HG02588 (cell line): Measurements from ENCODE around the gene SEMA4B.
"Not testable (repeated sequence)": the region's sequence is repeated elsewhere in the genome, so short reads cannot be mapped to it uniquely, and the experiment has no call there.

Experiments used
- ATAC-seq: cut with Tn5 transposase; IDR thresholded peaks from one replicate; pipeline ENCODE4 v1.9.1; 2021; ENCODE audit warnings: mild to moderate bottlenecking, moderate library complexity; ENCODE audit not compliant: unreplicated experiment

Gene SEMA4B

DNA sequence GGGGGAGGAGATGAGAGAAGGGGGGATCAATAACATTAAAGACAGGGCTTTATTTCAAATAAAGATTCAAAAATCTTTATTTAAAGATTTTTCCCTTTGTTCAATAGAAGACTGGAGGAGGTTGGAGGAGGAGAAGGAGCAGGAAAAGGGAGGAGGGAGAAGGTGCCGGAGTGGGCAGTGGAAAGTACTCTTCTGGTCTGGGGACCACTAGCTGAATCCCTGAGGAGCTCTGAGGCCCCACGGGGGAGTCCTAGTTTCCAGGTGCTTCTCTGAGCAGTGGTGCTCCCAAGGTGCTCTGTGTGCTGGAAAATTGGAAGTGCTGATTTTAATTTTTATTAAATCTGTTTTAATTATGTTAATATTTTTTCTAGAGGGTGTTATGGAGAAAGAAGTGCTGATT is 19.4 kb upstream of the SEMA4B start:
- no peak for ATAC-seq

DNA sequence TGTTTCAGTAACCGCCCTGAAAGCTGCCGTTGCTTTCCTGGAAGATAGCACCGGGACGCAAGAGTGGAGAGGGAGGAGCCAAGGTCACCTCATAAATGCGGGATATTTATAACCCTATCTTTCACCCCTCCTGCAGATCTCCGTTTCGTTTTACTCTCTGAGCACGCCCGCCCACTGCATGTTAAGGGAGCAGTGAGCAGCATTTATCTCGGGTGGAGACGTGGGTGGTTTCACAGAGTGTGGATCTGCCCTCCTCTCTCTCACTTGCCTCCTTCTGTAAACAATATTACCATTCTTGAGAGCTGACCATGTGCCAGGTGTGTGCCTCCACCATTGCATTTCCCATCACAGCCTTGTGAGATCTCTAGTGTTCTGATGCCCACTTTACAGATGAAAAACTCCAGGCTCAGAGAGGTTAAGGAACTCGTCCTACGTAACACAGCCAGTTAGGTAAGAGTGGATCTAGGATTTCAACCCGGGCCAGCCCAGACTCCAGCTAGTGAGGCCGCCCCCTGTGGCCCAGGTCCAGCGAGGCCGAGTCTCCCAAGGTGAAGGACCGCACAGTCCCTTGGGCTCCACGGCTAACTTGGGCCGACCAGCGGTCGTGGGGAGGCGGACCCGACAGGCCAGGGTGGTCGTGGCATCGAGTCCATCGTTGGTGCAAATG is 16.9 kb upstream of the SEMA4B start:
- peak; percentile 56 for ATAC-seq

DNA sequence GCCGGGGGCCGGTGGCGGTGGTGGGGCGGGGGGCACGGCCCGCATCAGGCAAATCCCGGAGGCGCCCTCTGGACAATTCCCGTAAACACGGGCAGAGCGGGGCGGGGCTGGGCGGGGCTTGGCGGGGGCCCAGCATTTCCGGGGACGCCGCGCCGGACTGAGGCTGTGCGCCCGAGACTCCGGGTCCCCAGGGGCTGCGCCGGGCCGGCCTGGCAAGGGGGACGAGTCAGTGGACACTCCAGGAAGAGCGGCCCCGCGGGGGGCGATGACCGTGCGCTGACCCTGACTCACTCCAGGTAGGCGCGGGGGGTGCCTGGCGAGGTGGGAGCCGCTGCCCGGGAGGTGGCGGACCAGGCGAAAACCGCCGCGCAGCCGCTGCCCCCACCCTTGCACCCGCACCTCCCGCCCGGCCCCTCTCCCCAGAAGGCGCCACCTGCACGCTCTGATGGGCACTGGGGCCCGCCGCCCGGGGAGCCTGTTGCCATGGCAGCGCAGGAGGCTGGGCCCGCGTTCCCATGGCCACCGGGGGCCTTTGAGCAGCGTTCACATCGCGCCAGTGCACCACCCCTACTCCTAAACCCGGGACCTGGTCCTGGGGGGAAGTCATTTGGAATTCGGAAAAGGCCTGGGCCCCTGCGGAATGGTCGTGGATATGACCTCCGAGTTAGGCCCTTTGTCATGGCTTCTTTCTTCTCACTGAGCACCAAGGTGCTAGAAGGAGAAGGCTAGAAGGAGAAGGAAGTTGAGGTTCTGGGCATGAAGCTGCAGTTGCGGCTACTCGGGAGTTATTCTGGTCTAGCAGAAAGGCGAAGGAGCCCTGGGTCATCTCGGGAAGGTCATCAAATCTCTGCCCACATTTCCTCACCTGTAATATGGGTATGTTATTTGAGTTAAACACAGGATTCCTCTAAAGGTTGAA is 16.1 kb upstream of the SEMA4B start:
- peak; percentile 69 for ATAC-seq

DNA sequence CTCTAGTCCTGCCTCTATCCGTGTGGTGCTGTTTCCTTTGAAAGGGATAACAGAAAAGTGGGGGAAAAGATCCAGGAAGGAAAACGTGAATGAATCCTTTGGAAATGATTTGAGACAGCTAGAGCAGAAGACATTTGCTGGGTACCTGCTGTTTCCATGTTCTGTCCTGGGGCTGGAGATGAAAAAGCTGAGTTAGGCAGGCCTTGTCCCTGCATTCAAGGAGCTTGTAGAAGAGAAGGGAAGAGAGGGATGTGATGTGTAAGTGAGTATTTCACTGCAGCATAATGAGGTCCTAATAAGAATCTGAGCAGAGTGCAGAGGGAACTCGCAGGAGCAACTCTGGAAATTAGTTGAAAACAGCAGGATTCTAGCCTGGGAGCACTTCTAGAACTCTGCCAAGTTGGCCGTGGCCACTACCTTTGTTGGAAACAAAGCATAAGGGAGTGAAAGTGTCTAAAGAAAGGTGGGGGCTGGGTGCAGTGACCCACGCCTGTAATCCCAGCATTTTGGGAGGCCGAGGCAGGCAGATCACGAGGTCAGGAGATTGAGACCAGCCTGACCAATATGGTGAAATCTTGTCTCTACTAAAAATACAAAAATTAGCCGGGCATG is 13.8 kb upstream of the SEMA4B start:
- no peak for ATAC-seq

DNA sequence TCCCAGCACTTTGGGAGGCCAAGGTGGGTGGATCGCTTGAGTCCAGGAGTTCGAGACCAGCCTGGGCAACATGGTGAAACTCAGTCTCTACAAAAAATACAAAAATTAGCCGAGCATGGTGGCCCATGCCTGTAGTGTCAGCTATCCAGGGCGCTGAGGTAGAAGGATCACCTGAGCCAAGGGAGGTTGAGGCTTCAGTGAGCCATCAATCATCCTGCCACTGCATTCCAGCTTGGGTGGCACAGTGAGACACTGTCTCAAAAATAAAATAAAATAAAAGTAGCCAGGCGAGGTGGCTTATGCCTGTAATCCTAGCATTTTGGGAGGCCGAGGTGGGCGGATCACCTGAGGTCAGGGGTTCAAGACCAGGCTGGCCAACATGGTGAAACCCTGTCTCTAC is 13.1 kb upstream of the SEMA4B start:
- ATAC-seq: not testable (repeated sequence)

DNA sequence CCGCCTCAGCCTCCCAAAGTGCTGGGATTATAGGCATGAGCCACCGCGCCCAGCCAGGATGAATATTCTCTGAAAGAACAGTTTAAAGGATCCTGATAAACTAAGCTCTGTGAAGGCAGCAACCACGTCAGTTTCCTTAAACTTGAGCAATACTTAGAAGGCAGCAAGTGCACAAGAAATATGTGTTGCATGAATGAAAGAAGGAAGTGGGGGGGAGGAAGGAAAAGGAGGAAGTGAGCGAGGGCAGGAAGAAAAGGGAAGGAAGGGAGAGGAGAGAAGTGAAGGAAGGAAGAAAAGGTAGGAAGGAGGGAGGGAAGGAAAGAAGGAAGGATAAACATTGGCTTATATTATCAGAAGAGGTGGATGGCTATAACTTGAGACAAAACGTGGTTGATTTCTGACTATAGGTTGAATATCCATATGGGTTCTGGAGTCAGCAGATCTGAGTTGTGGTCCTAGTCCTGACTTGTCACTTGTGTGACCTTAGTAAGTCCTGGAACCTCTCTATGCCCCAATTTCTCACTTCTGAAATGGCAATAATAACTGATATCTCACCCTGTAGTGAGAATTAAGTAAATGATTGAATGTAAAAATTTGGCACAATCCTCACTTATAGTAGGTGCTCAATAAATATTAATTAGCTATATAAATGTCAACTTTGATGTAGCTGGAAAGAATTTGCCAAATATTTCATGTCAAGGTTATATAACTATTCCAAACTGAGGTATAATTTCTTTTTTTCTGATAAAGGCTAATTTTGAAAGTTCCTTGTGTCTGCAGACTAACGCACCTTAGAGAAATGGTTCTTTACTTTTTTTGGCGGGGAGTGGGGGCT is 12.0 kb upstream of the SEMA4B start:
- no peak for ATAC-seq

DNA sequence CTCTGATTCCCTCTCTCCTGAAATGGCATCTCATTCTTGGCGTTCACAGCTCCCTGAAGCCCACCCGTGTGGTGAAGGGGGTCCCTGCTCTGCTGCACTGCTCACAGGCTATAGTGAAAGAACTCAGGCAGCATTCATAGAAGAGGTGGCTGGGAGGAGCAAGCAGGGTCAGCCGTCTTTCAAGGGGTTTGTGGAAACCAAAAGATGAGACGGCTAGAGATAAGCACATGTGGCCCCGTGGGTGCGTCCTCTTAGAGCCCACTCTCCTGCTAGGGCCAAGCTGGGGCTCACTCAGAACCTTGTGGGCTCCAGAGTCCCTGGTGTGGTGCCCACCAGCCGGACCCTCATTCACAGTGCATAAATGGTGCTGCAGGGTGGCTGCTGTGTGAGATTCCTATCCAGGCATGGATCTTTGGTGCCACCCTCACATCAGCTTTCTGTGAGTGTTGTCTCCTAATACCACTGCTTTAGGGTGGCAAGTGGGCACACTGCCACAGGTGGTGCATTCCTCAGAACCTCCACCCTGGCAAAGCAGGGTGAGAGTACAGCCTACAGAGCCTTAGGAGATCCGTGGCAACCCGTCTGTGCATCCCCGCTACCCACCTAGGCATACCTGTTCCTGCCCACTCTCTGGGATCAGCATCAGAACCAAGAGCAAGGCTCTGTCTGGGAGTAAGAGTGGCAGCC is 11.2 kb upstream of the SEMA4B start:
- ATAC-seq: no peak

DNA sequence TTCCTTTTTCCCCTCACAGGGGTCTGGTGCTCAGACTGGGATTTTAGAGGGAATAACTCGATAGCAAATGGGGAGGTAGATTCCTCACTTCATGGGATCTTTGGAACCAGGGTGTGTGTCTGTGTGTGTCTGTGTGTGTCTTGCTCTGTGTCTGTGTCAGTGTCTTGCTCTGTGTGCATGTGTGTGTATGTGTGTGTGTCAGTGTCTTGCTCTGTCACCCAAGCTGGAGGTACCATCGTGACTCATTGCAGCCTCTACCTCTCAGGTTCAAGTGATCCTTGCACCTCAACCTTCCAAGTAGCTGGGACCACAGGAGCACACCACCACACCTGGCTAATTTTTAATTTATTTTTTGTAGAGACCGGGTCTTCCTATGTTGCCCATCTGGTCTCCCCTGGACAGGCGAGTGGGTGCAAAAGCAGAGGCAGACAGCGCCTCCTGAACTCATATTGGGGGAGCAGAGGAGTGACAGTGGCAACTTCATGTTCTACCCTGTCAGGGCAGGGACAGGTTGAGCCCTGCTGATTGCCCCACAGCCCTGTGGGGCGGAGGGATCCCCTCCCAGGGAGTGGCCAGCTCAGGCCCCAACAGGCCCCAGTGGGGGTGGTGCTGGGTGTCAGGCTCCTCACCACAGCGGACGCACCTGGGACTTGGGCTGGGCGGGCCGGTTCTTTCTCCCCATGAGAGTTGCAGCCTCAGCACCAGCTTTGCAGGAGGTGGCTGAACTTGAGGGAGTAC is 10.4 kb upstream of the SEMA4B start:
- ATAC-seq: peak; percentile 61

DNA sequence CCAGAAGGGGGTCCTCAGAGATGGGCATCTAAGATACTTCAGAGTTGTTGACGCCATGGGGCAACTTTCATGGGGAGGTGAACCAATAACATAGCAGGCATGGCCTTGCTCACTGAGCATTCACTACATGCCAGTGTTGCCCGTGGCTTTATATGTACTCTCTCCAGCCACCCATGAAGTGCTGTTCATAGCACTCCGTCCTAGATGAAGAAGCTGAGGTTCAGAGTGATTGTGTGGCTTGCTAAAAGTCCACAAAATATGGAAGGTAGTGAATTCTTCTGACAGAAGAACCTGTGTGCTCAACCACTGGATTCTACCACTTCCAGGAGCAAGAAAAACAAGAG is 9.8 kb upstream of the SEMA4B start:
- peak; percentile 19 for ATAC-seq

DNA sequence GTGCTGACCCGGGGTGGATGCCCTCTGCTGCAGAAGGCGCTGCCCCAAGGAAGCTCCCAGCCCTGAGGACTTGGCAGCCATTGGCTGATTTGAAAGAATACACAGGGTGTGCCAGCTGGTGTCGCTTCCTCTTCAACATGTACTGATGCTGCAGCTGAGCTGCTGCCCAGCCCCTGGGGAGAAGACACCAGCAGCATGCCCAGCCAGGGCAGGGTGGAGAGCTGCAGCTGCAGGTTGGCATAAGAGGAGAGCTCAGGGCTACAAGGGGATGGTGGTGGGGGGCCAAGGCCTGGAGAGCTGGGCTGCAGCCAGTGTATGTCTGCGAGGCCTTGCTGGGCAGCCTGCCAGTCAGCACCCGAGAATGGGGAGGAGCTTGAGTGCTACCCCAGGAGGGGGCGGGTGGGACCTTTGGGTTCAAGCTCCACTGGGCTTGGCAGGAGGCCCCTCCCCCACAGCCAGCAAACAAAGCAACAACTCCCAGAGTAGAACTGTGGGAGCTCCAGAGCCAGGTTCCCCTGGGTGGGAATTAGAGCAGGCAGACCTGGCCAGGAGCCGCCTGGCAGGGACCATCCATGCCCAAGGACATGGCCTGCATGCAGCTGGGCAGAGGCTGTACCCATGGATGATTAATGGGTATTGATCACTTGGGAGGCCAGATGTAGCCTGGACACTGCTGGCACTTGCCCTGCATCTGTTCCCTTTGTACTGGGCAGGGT is 9.2 kb upstream of the SEMA4B start:
- ATAC-seq: peak; percentile 53

DNA sequence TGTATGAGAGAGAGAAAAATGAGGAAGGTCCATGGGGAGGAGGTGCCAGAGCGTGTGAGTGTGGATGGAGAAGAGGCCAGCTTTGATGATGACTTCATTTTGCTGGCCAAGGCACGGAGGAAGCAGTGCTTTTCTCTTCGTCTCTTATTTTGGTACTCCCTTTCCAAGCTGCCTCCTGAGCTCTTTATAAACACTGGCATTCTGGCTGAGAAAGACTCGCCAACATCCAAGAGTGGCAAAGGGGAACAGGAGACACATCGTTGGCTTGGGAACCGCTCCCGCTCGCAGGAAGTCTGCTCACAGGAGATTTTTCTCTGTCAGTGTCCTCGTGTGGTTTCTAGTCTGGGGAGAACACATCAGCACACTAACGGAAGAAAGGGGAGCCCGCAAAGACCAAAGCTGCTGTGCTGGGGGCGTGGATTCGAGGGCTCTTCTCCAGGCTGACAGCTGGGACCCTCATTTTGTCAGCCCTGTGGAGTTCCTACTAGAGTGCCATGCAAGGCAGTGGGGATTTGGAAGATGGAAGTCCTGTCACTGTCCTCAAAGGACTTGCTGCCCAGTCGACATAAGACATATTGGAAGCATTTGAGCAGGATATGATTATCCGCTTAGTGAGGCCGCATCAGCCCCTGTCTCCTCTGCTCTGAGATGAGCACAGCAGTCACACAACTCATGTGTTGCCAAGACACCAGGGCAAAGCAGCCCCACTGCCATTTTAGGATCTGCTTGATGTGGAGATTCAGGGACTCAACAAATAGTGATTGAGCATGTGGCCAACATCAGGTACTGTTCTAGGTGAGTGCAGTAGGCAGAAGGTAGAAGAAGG is 8.0 kb upstream of the SEMA4B start:
- ATAC-seq: no peak

DNA sequence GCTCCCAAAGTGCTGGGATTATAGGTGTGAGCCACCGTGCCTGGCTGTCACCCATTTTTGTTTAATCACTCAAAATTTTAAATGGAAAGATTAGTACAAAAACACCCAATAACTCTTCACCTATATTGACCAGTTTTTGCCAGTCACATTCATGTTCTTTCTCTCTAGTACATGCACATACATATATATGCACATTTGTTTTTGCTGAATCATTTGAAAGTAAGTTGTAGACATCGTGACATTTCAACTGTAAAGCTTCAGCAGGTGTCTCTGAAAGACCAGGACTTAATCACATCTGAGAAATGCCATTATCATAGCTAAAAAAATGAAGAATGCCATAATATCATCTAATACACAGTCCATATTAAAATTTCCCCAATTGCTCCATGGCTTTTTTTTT is 6.5 kb upstream of the SEMA4B start:
- ATAC-seq: no peak

DNA sequence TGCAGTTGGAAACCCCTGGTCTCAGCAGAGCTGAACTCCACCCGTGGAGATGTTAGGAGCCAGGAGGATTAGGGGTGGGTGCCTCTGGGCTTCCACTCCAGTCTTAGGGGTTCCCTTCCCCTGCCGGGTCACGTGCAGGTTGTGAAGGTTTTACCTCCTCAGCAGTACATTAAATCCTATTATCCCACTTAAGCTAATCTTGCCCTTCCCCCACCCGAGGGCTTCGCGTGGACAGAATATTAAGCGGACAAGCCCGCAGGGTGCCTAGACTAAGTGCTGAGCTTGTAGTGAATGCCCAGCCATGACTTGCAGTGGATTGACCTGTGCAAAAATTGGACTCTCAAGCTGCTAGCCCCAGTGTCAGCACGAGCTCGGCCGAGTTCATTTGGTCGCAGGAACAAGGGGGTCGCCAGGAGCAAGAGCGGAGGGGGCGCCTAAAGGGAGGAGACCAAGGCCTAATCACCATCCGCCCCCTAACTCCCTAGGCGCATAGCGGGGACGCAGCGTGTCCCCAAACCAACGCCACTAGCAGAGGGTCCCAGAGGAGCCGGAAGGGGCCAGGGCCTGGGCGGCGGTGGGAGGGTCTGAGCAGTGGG is 498 bp upstream of the SEMA4B start:
- peak; percentile 5 for ATAC-seq

DNA sequence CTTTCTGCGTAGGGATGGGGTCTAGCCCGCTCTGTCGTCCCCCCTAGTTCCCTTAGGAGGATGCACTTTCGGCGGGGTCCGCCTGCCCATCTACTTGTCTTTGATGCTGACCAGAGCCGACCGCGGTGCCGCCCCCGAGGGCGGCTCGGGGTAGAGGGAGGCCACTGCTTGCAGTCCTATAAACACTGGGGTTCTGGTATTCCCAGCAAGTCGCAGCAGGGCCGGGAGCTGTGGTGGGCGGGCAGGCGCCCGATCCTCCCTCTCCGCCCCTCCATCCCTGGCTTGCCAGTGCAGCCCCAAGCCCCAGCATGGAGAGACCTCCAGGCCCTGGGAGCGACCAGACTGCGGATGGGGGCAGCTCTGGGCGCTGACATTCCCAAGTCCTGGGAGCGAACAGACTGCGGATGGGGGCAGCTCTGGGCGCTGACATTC is 830 bp downstream of the SEMA4B start:
- no peak for ATAC-seq

DNA sequence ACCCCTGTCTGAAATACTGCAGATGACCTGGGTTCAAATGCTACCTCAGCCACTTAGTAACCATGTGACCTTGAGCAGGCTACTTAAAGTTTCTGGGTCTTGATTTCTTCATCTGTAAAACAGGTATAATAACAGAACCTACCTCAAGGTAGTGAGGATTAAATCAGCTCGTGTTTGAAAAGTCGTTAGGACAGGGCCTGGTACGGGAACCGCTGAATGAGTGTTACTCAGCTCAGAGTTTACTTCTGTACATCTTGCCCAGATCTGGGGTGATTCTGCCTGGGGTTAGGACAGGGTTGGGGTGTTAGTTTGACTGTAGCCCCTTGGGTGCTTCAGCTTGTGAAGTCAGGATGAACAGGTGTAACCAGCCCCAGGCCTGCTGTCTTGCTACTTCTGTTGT is 1.8 kb downstream of the SEMA4B start:
- no peak for ATAC-seq

DNA sequence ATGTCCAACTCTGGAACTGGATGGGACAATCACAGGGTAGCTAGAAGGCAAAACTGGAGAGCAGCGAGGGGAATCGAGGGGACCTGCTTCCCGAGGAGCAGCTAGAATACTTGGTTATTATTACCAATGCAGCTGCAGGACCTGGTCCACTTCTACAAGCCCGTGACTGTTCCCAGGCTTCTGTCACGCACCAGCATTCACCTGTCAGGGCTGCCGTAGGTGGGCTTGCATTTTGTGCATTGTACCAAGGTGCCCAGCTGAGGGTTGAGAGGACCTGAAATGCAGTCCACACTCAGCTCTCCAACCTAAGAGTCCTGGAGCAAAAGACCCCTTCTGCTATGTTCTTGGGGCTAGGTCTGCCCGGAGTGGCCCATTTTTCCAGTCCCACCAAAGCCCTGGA is 2.3 kb downstream of the SEMA4B start:
- no peak for ATAC-seq

DNA sequence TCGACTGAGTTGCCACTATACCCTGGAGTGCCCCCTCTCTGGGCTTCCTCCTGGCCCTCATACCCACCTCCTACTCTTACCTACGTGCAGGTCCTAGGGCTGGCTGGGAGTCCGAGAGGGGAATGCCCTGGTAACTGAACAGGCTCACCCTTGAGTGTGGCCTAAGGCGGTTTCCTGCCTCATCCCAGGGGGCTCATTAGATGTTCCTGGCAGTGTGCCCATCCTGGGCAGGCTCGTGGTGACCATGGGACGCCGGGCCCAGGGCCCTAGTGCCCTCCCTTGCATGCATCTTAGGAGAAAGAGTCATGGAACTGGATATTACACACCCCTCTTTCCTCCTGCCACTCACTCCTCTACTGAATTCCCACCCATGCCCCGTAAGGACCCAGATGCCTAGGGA is 2.8 kb downstream of the SEMA4B start:
- no peak for ATAC-seq
